OCI-LY1 (cell line): ENCODE results near the gene ATN1.

ENCODE experiments used
- H2AFZ ChIP-seq: fragments of 200-600 bp; sonication (generic), shearing (Covaris generic); 2 replicates; pipeline ENCODE4 v1.6.0; 2014; ENCODE audit warnings: antibody characterized with exemption, mild to moderate bottlenecking, low read length
- H3F3A ChIP-seq: fragments of 200-600 bp; sonication (generic), shearing (Covaris generic); 2 replicates; pipeline ENCODE4 v1.6.0; 2014; ENCODE audit warnings: mild to moderate bottlenecking, antibody characterized with exemption, low read length, moderate library complexity; ENCODE audit not compliant: insufficient read depth
- H3K27ac ChIP-seq: fragments of 200-600 bp; sonication (generic); 2 replicates; pipeline ENCODE4 v1.5.1; 2014; ENCODE audit warnings: low read length, mixed run types, mild to moderate bottlenecking, low read depth; ENCODE audit not compliant: poor library complexity, severe bottlenecking
- H3K27me3 ChIP-seq: fragments of 200-600 bp; sonication (generic); 2 replicates; pipeline ENCODE4 v1.6.0; 2014; ENCODE audit warnings: antibody characterized with exemption, mild to moderate bottlenecking, low read length, moderate library complexity; ENCODE audit not compliant: insufficient read depth
- H3K36me3 ChIP-seq: fragments of 200-600 bp; sonication (generic); 2 replicates; pipeline ENCODE4 v1.6.1; 2014; ENCODE audit warnings: mild to moderate bottlenecking, antibody characterized with exemption, low read length, moderate library complexity, mixed read lengths; ENCODE audit not compliant: insufficient read depth
- H3K4me1 ChIP-seq: fragments of 200-600 bp; sonication (generic); 2 replicates; pipeline ENCODE4 v1.5.1; 2014; ENCODE audit warnings: mild to moderate bottlenecking, low read length, moderate library complexity; ENCODE audit not compliant: insufficient read depth, severe bottlenecking
- H3K4me2 ChIP-seq: fragments of 200-600 bp; sonication (generic), shearing (Covaris generic); 2 replicates; pipeline ENCODE4 v1.6.1; 2014; ENCODE audit warnings: low read length
- H3K4me3 ChIP-seq: fragments of 200-600 bp; sonication (generic); 2 replicates; pipeline ENCODE4 v1.5.1; 2014; ENCODE audit warnings: low read length, low read depth, mild to moderate bottlenecking, mixed read lengths; ENCODE audit not compliant: poor library complexity, severe bottlenecking
- H3K79me2 ChIP-seq: fragments of 200-600 bp; shearing (Covaris generic); 2 replicates; pipeline ENCODE4 v1.6.1; 2016; ENCODE audit warnings: mixed run types, low read length, mixed read lengths; ENCODE audit not compliant: insufficient read depth
- H3K9ac ChIP-seq: fragments of 200-600 bp; sonication (generic), shearing (Covaris generic); 2 replicates; pipeline ENCODE4 v1.6.1; 2014; ENCODE audit warnings: mild to moderate bottlenecking, low read length, mixed read lengths
- H3K9me2 ChIP-seq: fragments of 200-600 bp; sonication (generic), shearing (Covaris generic); 2 replicates; pipeline ENCODE4 v1.6.1; 2014; ENCODE audit warnings: low read depth, mild to moderate bottlenecking, low read length, mixed read lengths
- H3K9me3 ChIP-seq: fragments of 200-600 bp; shearing (Covaris generic); 2 replicates; pipeline ENCODE4 v1.6.1; 2014; ENCODE audit warnings: low read length, mixed read lengths
- H4K20me1 ChIP-seq: fragments of 200-600 bp; sonication (generic), shearing (Covaris generic); 2 replicates; pipeline ENCODE4 v1.6.0; 2016; ENCODE audit warnings: mild to moderate bottlenecking, low read length; ENCODE audit not compliant: insufficient read depth
- EZH2 ChIP-seq: fragments of 200-600 bp; sonication (generic), shearing (Covaris generic); IDR thresholded peaks from 2 replicates; pipeline ENCODE4 v1.8.0; 2017; ENCODE audit warnings: borderline replicate concordance, mixed run types, mild to moderate bottlenecking, antibody characterized with exemption, low read length, moderate library complexity, mixed read lengths
- TF ChIP-seq, protein P1 (sequence below): fragments of 200-600 bp; sonication (generic), shearing (Covaris generic); IDR thresholded peaks from 2 replicates; pipeline ENCODE4 v1.5.1; 2017; ENCODE audit warnings: mild to moderate bottlenecking, antibody characterized with exemption, low read length, moderate library complexity, mixed read lengths

Gene ATN1

DNA sequence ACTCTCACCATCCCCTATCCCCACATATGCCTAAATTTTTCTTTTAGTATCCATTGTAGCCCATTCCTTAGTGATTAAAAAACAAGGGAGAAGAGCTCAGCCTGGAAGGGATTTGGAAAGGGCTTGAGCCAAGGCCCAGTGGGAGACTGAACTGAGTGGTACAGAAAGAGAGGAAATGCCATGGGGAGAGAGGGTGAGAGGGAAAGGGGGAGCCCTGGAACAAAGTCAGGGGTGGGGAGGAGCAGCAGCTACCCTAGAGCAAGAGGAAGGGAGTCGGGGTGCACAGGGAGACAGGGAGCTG is 2.6 kb upstream of the ATN1 start:
- TF ChIP-seq, protein P1, sequence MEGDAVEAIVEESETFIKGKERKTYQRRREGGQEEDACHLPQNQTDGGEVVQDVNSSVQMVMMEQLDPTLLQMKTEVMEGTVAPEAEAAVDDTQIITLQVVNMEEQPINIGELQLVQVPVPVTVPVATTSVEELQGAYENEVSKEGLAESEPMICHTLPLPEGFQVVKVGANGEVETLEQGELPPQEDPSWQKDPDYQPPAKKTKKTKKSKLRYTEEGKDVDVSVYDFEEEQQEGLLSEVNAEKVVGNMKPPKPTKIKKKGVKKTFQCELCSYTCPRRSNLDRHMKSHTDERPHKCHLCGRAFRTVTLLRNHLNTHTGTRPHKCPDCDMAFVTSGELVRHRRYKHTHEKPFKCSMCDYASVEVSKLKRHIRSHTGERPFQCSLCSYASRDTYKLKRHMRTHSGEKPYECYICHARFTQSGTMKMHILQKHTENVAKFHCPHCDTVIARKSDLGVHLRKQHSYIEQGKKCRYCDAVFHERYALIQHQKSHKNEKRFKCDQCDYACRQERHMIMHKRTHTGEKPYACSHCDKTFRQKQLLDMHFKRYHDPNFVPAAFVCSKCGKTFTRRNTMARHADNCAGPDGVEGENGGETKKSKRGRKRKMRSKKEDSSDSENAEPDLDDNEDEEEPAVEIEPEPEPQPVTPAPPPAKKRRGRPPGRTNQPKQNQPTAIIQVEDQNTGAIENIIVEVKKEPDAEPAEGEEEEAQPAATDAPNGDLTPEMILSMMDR: no peak
- TF ChIP-seq EZH2: no peak
- H3K4me1 ChIP-seq: peaks cover 15% of the 10 kb centered on the region
- no peak overlapping the region for H3K9ac ChIP-seq
- no peaks in the 10 kb centered on the region for H3K9me3 ChIP-seq
- H3K9me2 ChIP-seq: no peaks in the 10 kb centered on the region
- H3F3A ChIP-seq: no peaks in the 10 kb centered on the region
- H3K79me2 ChIP-seq: no peaks in the 10 kb centered on the region
- H3K4me2 ChIP-seq: no peak overlapping the region
- H3K27ac ChIP-seq: no peak overlapping the region
- H3K27me3 ChIP-seq: peaks cover 15% of the 10 kb centered on the region; the same call in 1 of the 2 replicates
- no peak overlapping the region for H2AFZ ChIP-seq
- no peaks in the 10 kb centered on the region for H4K20me1 ChIP-seq
- H3K4me3 ChIP-seq: no peak overlapping the region
- H3K36me3 ChIP-seq: no peaks in the 10 kb centered on the region

- TF ChIP-seq EZH2: no peak
- TF ChIP-seq, protein P1: no peak
- Histone ChIP-seq H2AFZ (no peak overlapping the region), H3K27me3 (peaks cover 15% of the 10 kb centered on the region; the same call in 1 of the 2 replicates), H3K4me2 (no peak overlapping the region), H3K9me2 (no peaks in the 10 kb centered on the region), H3K27ac (no peak overlapping the region), H3K4me3 (no peak overlapping the region), H3F3A (no peaks in the 10 kb centered on the region), H3K36me3 (no peaks in the 10 kb centered on the region), H4K20me1 (no peaks in the 10 kb centered on the region), H3K9me3 (no peaks in the 10 kb centered on the region), H3K4me1 (peaks cover 15% of the 10 kb centered on the region), H3K9ac (no peak overlapping the region), H3K79me2 (no peaks in the 10 kb centered on the region)
Observed at GRCh38 chr12:6925540-6926279, 2.0 kb upstream of the ATN1 start.

- H3K9ac ChIP-seq: no peak overlapping the region
- peaks cover 15% of the 10 kb centered on the region; the same call in 1 of the 2 replicates for H3K27me3 ChIP-seq
- no peak for TF ChIP-seq EZH2
- H3K4me3 ChIP-seq: peak overlapping the region; percentile 12
- H3F3A ChIP-seq: no peaks in the 10 kb centered on the region
- H3K9me2 ChIP-seq: no peaks in the 10 kb centered on the region
- H3K27ac ChIP-seq: no peak overlapping the region
- H3K79me2 ChIP-seq: no peaks in the 10 kb centered on the region
- H4K20me1 ChIP-seq: no peaks in the 10 kb centered on the region
- H3K4me2 ChIP-seq: no peak overlapping the region
- no peaks in the 10 kb centered on the region for H3K9me3 ChIP-seq
- H2AFZ ChIP-seq: no peak overlapping the region
- peaks cover 4% of the 10 kb centered on the region for H3K4me1 ChIP-seq
- no peaks in the 10 kb centered on the region for H3K36me3 ChIP-seq
Observed at GRCh38 chr12:6928022-6928702, 403 bp downstream of the ATN1 start.
